Keratinocyte (primary cell): ENCODE results near the gene KRT6C. TPM values are rescaled to one million over a fixed set of nuclear protein-coding genes. Genes with fewer than 3 reads are reported as not detected.

Experiments used
- DNase-seq: peaks from one replicate; pipeline ENCODE4 v3.0.0-alpha.2; 2011; ENCODE audit warnings: low read depth, missing footprints, low spot score
- FAIRE-seq: peaks from 2 replicates; lab custom pipeline; 2011; peaks lifted over from hg19 to GRCh38; lab: Jason Lieb, UNC
- H2AFZ ChIP-seq: 2 replicates; pipeline ENCODE4 v1.6.0; 2012; ENCODE audit warnings: low read length, control low read depth, inconsistent platforms; ENCODE audit not compliant: control insufficient read depth
- H3K27ac ChIP-seq: 2 replicates; pipeline ENCODE4 v1.5.1; 2011; ENCODE audit warnings: low read length; ENCODE audit not compliant: control insufficient read depth, insufficient read depth
- H3K27me3 ChIP-seq: 3 replicates; pipeline ENCODE4 v1.6.0; 2011; ENCODE audit warnings: low read length; ENCODE audit not compliant: control insufficient read depth, insufficient read depth; ENCODE audit errors: extremely low read depth
- H3K36me3 ChIP-seq, 2 experiments: 2 replicates in 1 of 2; 3 replicates in 1 of 2; pipeline ENCODE4 v1.5.1; 2011; ENCODE audit warnings: low read length in 2 of 2, mild to moderate bottlenecking in 1 of 2; ENCODE audit not compliant: control insufficient read depth in 2 of 2, insufficient read depth in 2 of 2; ENCODE audit errors: extremely low read depth in 1 of 2
- H3K4me1 ChIP-seq: 3 replicates; pipeline ENCODE4 v1.5.1; 2011; ENCODE audit warnings: low read length; ENCODE audit not compliant: control insufficient read depth, insufficient read depth; ENCODE audit errors: extremely low read depth
- H3K4me2 ChIP-seq: 3 replicates; pipeline ENCODE4 v1.6.0; 2011; ENCODE audit warnings: low read depth, low read length; ENCODE audit not compliant: control insufficient read depth, insufficient read depth; ENCODE audit errors: extremely low read depth
- H3K4me3 ChIP-seq, 3 experiments: fragments of 200-600 bp in 1 of 3; sonication (generic) in 1 of 3; 2 replicates in 2 of 3; 3 replicates in 1 of 3; pipeline ENCODE4 v1.5.1; 2011 to 2016; ENCODE audit warnings: low read length in 3 of 3, mild to moderate bottlenecking in 3 of 3, control low read depth in 2 of 3, inconsistent platforms in 1 of 3, low read depth in 1 of 3, mixed read lengths in 1 of 3, mixed run types in 1 of 3, moderate library complexity in 1 of 3; ENCODE audit not compliant: control insufficient read depth in 2 of 3, insufficient read depth in 2 of 3; ENCODE audit errors: extremely low read depth in 1 of 3
- H3K79me2 ChIP-seq: 2 replicates; pipeline ENCODE4 v1.6.0; 2012; ENCODE audit warnings: low read length; ENCODE audit not compliant: control insufficient read depth, insufficient read depth
- H3K9ac ChIP-seq: 3 replicates; pipeline ENCODE4 v1.6.0; 2011; ENCODE audit warnings: low read length; ENCODE audit not compliant: control insufficient read depth, insufficient read depth; ENCODE audit errors: extremely low read depth
- H3K9me1 ChIP-seq: 3 replicates; pipeline ENCODE4 v1.6.0; 2011; ENCODE audit warnings: low read length; ENCODE audit not compliant: control insufficient read depth, insufficient read depth; ENCODE audit errors: extremely low read depth
- H3K9me3 ChIP-seq: 2 replicates; pipeline ENCODE4 v1.5.1; 2012; ENCODE audit warnings: low read depth, low read length; ENCODE audit not compliant: control insufficient read depth
- H4K20me1 ChIP-seq: 3 replicates; pipeline ENCODE4 v1.6.0; 2011; ENCODE audit warnings: low read length; ENCODE audit not compliant: control insufficient read depth, insufficient read depth; ENCODE audit errors: extremely low read depth
- CTCF ChIP-seq, 3 experiments: IDR thresholded peaks in 1 of 3; conservative IDR thresholded peaks in 1 of 3; optimal IDR thresholded peaks in 1 of 3; 2 replicates in 2 of 3; 3 replicates in 1 of 3; pipeline versions ENCODE3 to v1.5.1; 2011; ENCODE audit warnings: low read length in 3 of 3, mild to moderate bottlenecking in 3 of 3, moderate library complexity in 2 of 3, control low read depth in 1 of 3, inconsistent platforms in 1 of 3; ENCODE audit not compliant: insufficient read depth in 2 of 3; ENCODE audit errors: extremely low read depth in 1 of 3
- EZH2 ChIP-seq: IDR thresholded peaks from one replicate; pipeline ENCODE4 v1.6.1; 2012; ENCODE audit warnings: inconsistent platforms, mild to moderate bottlenecking, low read length, moderate library complexity
- dilution Hi-C: fragments of 300-500 bp; cut with MboI; formaldehyde crosslinking; loops from one replicate; pipeline ENCODE4 v1.7.0; 2020; ENCODE audit warnings: low sequenced_read_pairs; ENCODE audit not compliant: extremely low pct_ligation_motif_present
- polyA plus RNA-seq, 5 experiments: library from polyadenylated mRNA; depleted of rRNA in 3 of 5; stranded (reverse) in 3 of 5; stranded (forward) in 1 of 5; unstranded in 1 of 5; fragments of >200 nt; gene quantifications; 1 replicate in 1 of 5; 2 replicates in 3 of 5; 3 replicates in 1 of 5; pipeline versions ENCODE4 v1.2.1 to v1.2.3, GENCODE V29; 2011 to 2012; ENCODE audit warnings: missing spikeins in 2 of 5, low read depth in 1 of 5, low replicate concordance in 1 of 5

Gene KRT6C
- polyA plus RNA-seq, 1 donor (not counting 4 experiments of a cell fraction or from before 2014, with no cell fraction given): 357 TPM

GRCh38 chr12:52423661-52424500, 49.7 kb downstream of the KRT6C start:
- Histone ChIP-seq H3K27ac (no peak overlapping the region), H3K79me2 (no peaks in the 10 kb centered on the region), H3K36me3 (no peaks in the 10 kb centered on the region), H4K20me1 (no peaks in the 10 kb centered on the region), H3K4me3 (no peak overlapping the region), H3K4me2 (no peak overlapping the region), H3K9me1 (no peaks in the 10 kb centered on the region), H3K9me3 (no peaks in the 10 kb centered on the region), H3K27me3 (no peaks in the 10 kb centered on the region), H2AFZ (no peak overlapping the region), H3K4me1 (peaks cover 18% of the 10 kb centered on the region), H3K9ac (no peak overlapping the region)
- DNase-seq: no peak
- no peak for FAIRE-seq
- TF ChIP-seq CTCF (optimal IDR thresholded peaks at IDR 0.05 in 1 of 3, IDR thresholded peaks at IDR 0.05 in 1 of 3, conservative IDR thresholded peaks at IDR 0.05 in 1 of 3; ENCODE audit: extremely low read depth in 1 of 3, insufficient read depth in 2 of 3, low read length in 3 of 3): no peak
- TF ChIP-seq EZH2: no peak
- dilution Hi-C loops: no loop called here

GRCh38 chr12:52423035-52423434, 50.6 kb downstream of the KRT6C start:
- no peak overlapping the region for H3K27ac ChIP-seq
- no peaks in the 10 kb centered on the region for H4K20me1 ChIP-seq
- no peak overlapping the region for H3K9ac ChIP-seq
- no peak overlapping the region for H3K4me3 ChIP-seq
- FAIRE-seq: no peak
- peaks cover 21% of the 10 kb centered on the region for H3K4me1 ChIP-seq
- no peaks in the 10 kb centered on the region for H3K9me3 ChIP-seq
- dilution Hi-C loops: no loop called here
- no peak overlapping the region for H2AFZ ChIP-seq
- H3K4me2 ChIP-seq: no peak overlapping the region
- DNase-seq: no peak
- H3K79me2 ChIP-seq: no peaks in the 10 kb centered on the region
- TF ChIP-seq EZH2: no peak
- no peak for TF ChIP-seq CTCF (optimal IDR thresholded peaks at IDR 0.05 in 1 of 3, IDR thresholded peaks at IDR 0.05 in 1 of 3, conservative IDR thresholded peaks at IDR 0.05 in 1 of 3; ENCODE audit: extremely low read depth in 1 of 3, insufficient read depth in 2 of 3, low read length in 3 of 3)
- H3K9me1 ChIP-seq: no peaks in the 10 kb centered on the region
- no peaks in the 10 kb centered on the region for H3K36me3 ChIP-seq
- no peaks in the 10 kb centered on the region for H3K27me3 ChIP-seq
